ENCODE measurements around the gene MAGEF1. TPM values are rescaled to one million over a fixed set of nuclear protein-coding genes. Genes with fewer than 3 reads are reported as not detected.

MAGEF1 gene
- total and polyA plus RNA-seq, 9 of the 15 experiments (the other 6 are each of a cell fraction or from before 2014, with no cell fraction given) = 1.5 to 39.1 (median 19.8) TPM

DNA sequence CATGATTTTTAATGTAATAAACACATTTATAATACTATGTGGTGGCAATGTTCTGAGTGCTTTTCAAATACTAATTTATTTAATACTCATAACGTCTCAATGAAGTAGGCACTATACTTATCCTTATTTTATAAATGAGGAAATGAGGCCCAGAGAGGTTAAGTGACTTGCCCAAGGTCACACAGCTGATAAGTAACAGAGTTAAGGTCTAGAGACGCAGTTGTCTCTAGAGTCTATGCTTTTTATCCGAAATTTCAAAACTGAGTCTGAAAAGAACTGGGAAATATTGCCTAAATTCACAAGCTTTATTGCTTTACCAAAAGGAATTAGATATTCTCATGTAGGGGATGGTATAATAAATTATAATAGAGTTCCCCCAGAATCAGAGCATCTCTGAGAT is 31.4 kb upstream of the MAGEF1 start:
- ChIA-PET POLR2A (interaction anchor here (0.5 to 1.4 kb wide), 8 partner anchors 8 to 1283 kb away, joined by 3 to 5 read pairs (median 4); no protein-coding TSS in a partner anchor), CTCF (ENCODE audit: low intra/inter-chr PET ratio) (no interaction called here)
- peaks cover 16 to 39% of the 10 kb centered on the region in 2 experiments for H3K4me1 ChIP-seq (replicated peaks in 1 of 2; ENCODE audit: control insufficient read depth in 2 of 2, insufficient read depth in 2 of 2, low read length in 2 of 2)
- H3K79me2 ChIP-seq (ENCODE audit: control insufficient read depth, insufficient read depth, low read length) = no peaks in the 10 kb centered on the region
- H4K20me1 ChIP-seq (replicated peaks; ENCODE audit: control insufficient read depth, insufficient read depth, low read length) = no peaks in the 10 kb centered on the region
- 37% methylated on average over 3 of the region's 3 CpGs for WGBS (ENCODE audit: insufficient coverage, low coverage, missing lambda C conversion rate)
- no peaks in the 10 kb centered on the region for H3K9me3 ChIP-seq (replicated peaks; ENCODE audit: control insufficient read depth, insufficient read depth, low read depth, low read length)
- FAIRE-seq = peak; percentile 65
- no peak overlapping the region for H2AFZ ChIP-seq (ENCODE audit: low read depth, low read length)
- ATAC-seq = no peak
- intact Hi-C loops (cut with micrococcal nuclease) (no loop called here), in situ Hi-C loops (cut with MboI) (no loop called here)
- H3K36me3 ChIP-seq (ENCODE audit: control insufficient read depth, insufficient read depth, low read length) = no peaks in the 10 kb centered on the region
- DNase-seq (ENCODE audit: extremely low read depth in 1 of 4, low spot score in 3 of 4) = no peak
- no peak overlapping the region for H3K27ac ChIP-seq (ENCODE audit: extremely low read depth, low read depth, low read length)
- no TSS peak for BruUV-seq (replicated peaks)
- 0 out of 2 replicates have a peak overlapping the region, but pooled peaks have one; percentile 68 for H3K4me2 ChIP-seq (ENCODE audit: insufficient read depth, low read length)
- H3K27me3 ChIP-seq (ENCODE audit: control insufficient read depth in 2 of 2, insufficient read depth in 2 of 2, low read length in 2 of 2) = no peaks in the 10 kb centered on the region
- H3K9ac ChIP-seq (ENCODE audit: insufficient read depth in 1 of 2, low read depth in 2 of 2, low read length in 2 of 2) = no peak overlapping the region
- H3K9me1 ChIP-seq (ENCODE audit: control insufficient read depth, insufficient read depth, low read length) = no peaks in the 10 kb centered on the region
- H3K4me3 ChIP-seq = no peak overlapping the region
- TF ChIP-seq SMARCA5 (IDR thresholded peaks at IDR 0.05) = peak; percentile 44; the same call in 1 of the 2 replicates
- peak; percentile 75 to 77 for TF ChIP-seq KDM1A (IDR thresholded peaks at IDR 0.05)
- TF ChIP-seq, protein P1, sequence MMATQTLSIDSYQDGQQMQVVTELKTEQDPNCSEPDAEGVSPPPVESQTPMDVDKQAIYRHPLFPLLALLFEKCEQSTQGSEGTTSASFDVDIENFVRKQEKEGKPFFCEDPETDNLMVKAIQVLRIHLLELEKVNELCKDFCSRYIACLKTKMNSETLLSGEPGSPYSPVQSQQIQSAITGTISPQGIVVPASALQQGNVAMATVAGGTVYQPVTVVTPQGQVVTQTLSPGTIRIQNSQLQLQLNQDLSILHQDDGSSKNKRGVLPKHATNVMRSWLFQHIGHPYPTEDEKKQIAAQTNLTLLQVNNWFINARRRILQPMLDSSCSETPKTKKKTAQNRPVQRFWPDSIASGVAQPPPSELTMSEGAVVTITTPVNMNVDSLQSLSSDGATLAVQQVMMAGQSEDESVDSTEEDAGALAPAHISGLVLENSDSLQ (IDR thresholded peaks at IDR 0.05) = no peak
- TF ChIP-seq BCOR (IDR thresholded peaks at IDR 0.05) = peak; percentile 92
- no peak for TF ChIP-seq TCF7L2 (IDR thresholded peaks at IDR 0.05; ENCODE audit: low read depth, low read length)
- no peak for TF ChIP-seq ZNF707 (CRISPR knock-in tag; conservative IDR thresholded peaks at IDR 0.05)
- TF ChIP-seq JUN (IDR thresholded peaks at IDR 0.05; ENCODE audit: borderline replicate concordance, low read depth, low read length) = no peak
- no peak for TF ChIP-seq JUN (CRISPR knock-in tag; IDR thresholded peaks at IDR 0.05; ENCODE audit: borderline replicate concordance)
- TF ChIP-seq TAF7 (tag; IDR thresholded peaks at IDR 0.05) = no peak
- TF ChIP-seq RBFOX2 (IDR thresholded peaks at IDR 0.05; ENCODE audit: low read depth, low read length) = no peak
- peak; percentile 88 for TF ChIP-seq ADNP (tag; IDR thresholded peaks at IDR 0.05)
- TF ChIP-seq CTCF (IDR thresholded peaks at IDR 0.05 in 2 of 3, conservative IDR thresholded peaks at IDR 0.05 in 1 of 3; ENCODE audit: insufficient read depth in 2 of 3, low read depth in 1 of 3, low read length in 3 of 3) = no peak
- no peak for TF ChIP-seq ZNF740 (CRISPR knock-in tag; IDR thresholded peaks at IDR 0.05)
- TF ChIP-seq ZNF740 (tag; IDR thresholded peaks at IDR 0.05) = no peak
- TF ChIP-seq SMC3 (conservative IDR thresholded peaks at IDR 0.05; ENCODE audit: insufficient read depth, low read depth, low read length) = no peak
- TF ChIP-seq RCOR1 (IDR thresholded peaks at IDR 0.05; ENCODE audit: borderline replicate concordance in 1 of 2, low read depth in 2 of 2, low read length in 2 of 2) = peak in 1 of 2 experiments; percentile 49; a peak in 1 of 4 replicates
- TF ChIP-seq HMBOX1 (IDR thresholded peaks at IDR 0.05) = no peak
- no peak for TF ChIP-seq YY1 (IDR thresholded peaks at IDR 0.05; ENCODE audit: borderline replicate concordance in 1 of 3, control insufficient read depth in 1 of 3, extremely low read depth in 1 of 3, insufficient read depth in 3 of 3, insufficient read length in 1 of 3, insufficient replicate concordance in 2 of 3, low read depth in 1 of 3, low read length in 2 of 3)
